ENCODE data around the gene MT2A. TPM values are rescaled to one million over a fixed set of nuclear protein-coding genes. Genes with fewer than 3 reads are reported as not detected.
"Not testable (repeated sequence)": the region's sequence is repeated elsewhere in the genome, so short reads cannot be mapped to it uniquely, and the experiment has no call there.

The MT2A gene
- total RNA-seq = 86.3 TPM
- long read RNA-seq, transcript MT2A-201 (3 exons, 786 nt) = major isoform, 15 of 17 reads
- long read RNA-seq, partial matches to known transcripts = 0 of 17 reads
- long read RNA-seq, other reads (novel, unspliced or antisense) = 0 of 17 reads

DNA sequence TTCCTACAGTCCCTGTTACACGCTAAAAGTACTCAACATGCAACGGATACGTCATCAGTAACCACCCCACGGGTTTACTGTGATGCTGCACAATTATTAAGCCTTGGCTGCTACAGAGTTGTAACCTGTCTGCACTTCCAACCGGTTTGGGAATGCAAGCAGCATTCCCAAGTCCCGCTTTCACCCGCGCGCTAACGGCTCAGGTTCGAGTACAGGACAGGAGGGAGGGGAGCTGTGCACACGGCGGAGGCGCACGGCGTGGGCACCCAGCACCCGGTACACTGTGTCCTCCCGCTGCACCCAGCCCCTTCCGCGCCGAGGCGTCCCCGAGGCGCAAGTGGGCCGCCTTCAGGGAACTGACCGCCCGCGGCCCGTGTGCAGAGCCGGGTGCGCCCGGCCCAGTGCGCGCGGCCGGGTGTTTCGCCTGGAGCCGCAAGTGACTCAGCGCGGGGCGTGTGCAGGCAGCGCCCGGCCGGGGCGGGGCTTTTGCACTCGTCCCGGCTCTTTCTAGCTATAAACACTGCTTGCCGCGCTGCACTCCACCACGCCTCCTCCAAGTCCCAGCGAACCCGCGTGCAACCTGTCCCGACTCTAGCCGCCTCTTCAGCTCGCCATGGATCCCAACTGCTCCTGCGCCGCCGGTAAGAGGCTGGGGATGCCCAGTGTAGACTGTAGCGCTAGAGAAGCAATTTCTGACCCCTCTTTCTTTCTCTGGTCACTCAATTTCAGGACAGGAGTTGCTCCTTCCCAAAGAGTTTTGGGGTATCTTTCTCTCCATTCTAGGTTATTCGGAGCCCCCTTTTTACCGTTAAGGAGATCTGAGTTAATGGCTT, at the start of gene MT2A:
MT2A (plus strand) TSS at position 542 of the 833 bp plus-strand sequence; CDS start at position 614, 72 bp downstream.
- ATAC-seq = peak; percentile 84
- intact Hi-C loops (cut with micrococcal nuclease) = loop anchor here (10.0 kb wide), 1 partner anchor 77 kb away; the partner anchor contains the start of gene MT1X
- DNase-seq = peak; percentile 98

DNA sequence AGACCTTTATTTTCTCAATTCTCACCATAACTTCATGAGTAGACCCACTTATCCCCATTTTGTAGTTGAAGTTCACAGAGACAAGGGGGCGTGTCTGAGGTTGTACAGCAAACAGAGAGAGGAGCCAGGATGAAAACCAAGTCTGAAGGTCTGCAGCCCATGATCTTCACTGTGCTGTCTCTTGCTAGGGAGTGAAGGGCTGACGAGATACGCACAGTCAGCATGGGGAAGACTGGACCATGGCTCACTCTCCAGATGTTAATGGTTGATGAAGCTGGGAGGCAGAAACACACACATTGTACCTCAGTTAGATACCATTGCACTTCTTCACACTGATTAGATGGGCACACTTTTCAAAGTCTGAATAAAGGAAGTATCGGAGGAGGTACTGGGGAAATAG, 49.3 kb upstream of the MT2A start:
- intact Hi-C loops (cut with micrococcal nuclease) = no loop called here
- ATAC-seq (no peak), DNase-seq (no peak)

DNA sequence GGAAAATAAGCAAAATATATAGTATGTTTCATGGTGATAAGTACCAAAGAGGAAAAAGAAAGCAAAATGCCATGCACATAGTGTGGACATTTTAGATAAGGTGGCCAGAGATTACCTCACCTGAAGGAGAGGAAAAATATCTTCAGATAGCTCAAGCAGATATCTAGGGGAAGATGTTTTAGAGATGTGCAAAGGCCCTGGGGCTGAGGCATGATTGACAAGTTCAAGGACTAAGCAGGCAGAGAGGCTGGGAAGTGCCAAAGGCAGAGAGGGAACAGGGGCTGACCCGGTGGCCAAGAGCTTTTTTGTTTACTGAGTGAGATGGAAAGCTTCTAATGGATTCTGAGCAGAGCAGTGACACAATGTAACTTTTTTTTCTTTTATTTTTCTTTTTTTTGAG, 47.9 kb upstream of the MT2A start:
- DNase-seq (no peak), ATAC-seq (no peak)
- intact Hi-C loops (cut with micrococcal nuclease) = no loop called here

DNA sequence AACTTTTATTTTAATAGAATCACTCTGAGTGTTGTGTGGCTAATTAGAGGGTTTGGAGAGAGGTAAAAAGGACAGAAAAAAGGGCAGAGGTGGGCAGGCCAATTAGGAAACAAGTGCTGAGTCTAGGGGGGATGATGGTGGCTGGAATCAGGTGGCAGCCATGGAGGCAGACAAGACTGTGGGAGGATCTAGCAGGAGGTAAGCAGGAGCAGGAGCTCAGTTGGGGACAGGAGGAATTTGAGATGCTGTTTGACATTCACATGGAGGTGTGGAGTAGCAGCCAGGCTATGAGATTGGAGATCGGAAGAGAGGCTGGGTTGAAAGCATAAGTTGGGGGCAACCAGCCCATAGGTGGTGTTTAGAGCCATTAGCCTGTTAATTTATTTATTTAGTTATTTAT, 47.3 kb upstream of the MT2A start:
- ATAC-seq (no peak), DNase-seq (no peak)
- intact Hi-C loops (cut with micrococcal nuclease) = no loop called here

DNA sequence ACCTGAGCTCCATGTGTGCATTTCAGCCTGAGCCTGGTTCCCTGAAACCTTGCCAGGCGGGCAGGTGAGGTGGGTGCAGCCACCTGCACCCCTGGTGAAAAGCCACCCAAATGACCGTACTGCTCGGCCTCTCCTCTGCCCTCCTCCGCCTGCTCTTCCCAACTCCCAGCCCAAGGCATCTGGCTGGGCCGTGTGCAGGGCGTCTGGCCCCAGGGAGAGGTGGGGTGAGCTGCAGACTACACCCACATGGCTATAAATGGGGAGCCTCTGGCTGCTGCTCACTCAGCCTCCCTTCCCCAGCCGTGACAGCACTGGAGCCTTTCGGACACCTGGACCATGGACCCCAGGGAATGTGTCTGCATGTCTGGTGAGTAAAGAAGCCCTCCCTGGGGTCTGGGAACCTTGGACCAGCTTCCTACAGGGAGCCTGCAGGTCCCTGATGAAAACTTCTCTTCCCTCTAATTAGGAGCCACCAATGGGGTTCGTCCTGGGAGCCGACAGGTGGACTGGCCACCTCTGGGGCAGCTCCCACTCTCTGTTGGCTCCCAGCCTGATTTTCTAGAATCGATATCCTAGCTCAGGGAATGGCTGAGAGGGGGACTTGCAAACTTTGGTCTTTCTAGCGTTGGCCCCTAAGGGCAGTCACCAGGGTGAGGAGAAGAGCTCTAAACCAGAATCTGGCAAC, 43.4 kb upstream of the MT2A start, which contains the start of gene MT4:
MT4 (plus strand) TSS at position 281 of the 685 bp plus-strand sequence; CDS start at position 337, 56 bp downstream.
- intact Hi-C loops (cut with micrococcal nuclease) = no loop called here
- DNase-seq = no peak
- ATAC-seq = no peak

DNA sequence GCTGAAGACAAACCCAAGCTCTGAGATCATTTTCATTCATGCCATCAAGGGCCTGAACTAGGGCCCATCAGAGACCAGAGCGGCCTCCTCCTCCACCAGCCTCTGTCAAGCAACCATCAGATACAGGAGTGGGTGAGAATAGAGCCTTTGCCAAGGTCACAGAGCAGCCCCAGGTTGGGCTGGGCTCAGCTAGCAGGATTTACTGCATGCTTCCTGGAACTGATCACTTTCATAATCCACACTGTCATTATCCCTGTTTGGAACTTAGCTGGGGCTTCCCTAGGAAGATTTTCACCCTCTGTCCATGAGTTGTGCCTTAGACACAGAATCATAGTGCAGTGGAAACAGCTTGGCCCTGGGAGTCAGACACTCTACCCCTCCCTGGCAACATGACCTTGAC, 38.4 kb upstream of the MT2A start:
- DNase-seq (no peak), ATAC-seq (no peak)
- intact Hi-C loops (cut with micrococcal nuclease) = no loop called here

DNA sequence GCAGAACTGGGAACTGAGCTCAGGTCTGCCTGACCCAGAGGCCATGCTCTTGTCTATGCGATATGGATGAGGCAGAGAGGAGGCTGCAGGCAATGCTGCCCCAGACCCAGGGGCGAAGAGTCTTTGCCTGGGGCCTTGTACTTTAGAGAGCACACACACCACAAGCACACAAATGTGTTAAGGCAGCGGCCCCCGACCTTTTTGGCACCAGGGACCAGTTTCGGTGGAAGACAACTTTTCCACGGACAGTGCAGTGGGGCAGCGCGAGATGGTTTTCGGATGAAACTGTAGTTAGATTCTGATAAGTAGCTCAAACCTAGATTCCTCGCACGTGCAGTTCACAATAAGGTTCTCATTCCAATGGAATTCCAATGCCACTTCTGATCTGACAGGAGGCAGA, 36.9 kb upstream of the MT2A start:
- intact Hi-C loops (cut with micrococcal nuclease) = no loop called here
- no peak for ATAC-seq
- DNase-seq = no peak

DNA sequence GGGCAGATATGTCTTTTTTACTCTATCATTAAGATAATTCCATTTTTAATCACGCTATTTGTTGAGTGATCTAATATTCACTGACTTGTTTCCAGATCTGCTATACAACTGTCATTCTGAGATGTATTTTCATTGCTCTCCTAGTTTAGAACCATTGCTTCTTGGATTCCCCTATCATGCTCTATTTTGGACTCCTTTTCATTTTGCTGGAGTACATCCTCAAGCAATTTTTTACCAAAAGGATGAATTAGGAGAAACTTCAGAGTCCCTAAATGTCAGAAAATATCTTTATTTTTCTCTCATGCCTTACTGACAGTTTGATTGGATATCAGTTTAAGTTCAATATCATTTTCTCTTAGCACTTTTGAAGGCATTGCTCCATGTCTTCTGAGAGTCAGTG, 33.8 kb upstream of the MT2A start:
- ATAC-seq = no peak
- DNase-seq = no peak
- intact Hi-C loops (cut with micrococcal nuclease) = no loop called here

DNA sequence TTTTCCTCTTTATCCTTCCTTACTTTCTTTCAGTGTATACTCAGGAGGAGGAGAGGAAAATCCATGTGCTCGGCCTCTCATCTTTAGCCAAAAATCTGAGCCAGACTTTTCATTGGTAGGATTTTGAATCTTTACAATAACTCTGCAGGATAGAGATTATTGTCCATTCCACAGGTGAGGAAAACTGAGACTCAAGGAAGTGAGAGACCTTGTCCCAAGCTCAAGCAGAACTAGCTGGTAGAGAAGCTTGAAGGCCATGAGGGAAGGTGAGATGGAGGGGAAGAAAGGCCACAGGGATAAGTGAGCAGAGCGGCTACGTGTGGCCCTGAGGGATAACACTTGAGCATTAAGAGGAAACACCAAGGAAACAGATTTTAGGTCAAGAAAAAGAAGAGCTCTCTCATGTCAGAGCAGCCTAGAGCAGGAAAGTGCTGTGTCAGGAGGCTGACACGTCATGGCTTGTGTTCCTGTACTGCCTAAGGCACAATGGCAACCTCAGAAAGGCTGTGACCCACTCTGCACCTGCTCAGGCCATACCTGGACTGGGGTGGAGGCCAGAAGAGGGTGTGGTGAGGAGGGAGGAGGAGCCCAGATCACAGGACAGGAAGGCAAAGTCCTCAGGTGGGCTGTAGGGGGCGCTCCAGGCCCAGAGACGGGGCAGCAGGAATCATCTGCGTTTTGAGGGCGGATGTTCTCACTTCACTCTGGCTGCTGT, 31.6 kb upstream of the MT2A start:
- intact Hi-C loops (cut with micrococcal nuclease) = no loop called here

DNA sequence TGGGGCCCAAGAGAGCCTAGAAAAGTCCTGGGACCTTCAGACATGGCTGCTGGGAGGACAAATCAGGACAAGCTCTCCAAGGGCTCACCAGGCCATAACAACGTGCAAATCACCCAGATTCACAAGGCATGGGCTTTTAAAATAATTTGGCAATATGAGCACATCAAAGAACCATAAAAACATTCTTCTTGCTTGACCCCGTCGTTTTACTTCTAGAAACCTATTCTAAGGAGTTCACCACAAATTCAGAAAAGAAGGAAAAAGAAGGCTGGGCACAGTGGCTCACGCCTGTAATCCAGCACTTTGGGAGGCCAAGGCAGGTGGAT, 31.1 kb upstream of the MT2A start:
- no peak for DNase-seq
- intact Hi-C loops (cut with micrococcal nuclease) = no loop called here
- no peak for ATAC-seq

More for the DNA sequence above, 31.6 kb upstream of the MT2A start:
- ATAC-seq (peak; percentile 88), DNase-seq (peak; percentile 76)

DNA sequence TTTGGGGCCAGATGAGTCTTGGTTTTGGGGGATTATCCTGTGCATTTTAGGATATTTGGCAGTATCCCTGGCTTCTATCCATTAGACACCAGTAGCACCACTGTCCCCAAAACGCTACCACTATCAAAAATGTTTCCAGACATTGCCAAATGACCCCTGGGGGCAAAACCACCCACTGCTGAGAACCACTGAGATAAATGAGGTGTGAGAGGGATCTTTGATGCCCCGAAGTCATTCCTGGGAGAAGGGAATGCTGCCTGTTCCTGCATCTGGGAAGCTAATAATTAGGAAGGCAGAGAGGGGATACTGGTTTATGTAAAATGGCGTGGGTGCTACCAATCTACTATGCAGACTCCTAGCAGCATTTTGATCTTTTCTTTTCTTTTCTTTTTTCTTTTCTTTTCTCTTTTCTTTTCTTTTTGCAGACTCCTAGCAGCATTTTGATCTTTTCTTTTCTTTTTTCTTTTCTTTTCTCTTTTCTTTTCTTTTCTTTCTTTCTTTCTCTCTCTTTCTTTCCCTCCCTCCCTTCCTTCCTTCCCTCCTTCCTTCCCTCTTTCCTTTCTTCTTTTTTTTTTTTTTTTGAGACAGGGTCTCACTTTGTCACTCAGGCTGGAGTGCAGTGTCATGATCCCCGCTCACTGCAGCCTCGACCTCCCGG, 27.9 kb upstream of the MT2A start:
- intact Hi-C loops (cut with micrococcal nuclease) = no loop called here
- ATAC-seq (no peak), DNase-seq (no peak)

DNA sequence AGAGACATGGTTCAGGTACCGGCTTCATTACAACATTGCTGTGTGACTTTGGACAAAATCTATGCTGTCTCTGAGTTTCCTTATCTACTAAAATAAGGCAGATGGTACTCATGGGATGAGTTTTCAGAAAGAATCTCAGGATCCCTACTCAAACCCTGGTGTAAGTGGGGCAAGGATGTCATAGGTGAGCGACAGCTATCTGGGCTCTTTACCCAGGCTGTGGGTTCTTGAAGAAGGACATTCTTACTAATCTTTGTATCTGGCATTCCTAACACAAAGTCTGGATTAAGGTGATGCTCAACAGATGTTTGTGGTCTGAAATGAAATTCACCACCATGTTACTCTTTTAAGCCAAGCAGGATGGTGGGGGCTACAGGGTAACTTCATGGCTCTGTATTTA, 25.5 kb upstream of the MT2A start:
- DNase-seq; intact Hi-C loops (cut with micrococcal nuclease); ATAC-seq: not testable (repeated sequence)

DNA sequence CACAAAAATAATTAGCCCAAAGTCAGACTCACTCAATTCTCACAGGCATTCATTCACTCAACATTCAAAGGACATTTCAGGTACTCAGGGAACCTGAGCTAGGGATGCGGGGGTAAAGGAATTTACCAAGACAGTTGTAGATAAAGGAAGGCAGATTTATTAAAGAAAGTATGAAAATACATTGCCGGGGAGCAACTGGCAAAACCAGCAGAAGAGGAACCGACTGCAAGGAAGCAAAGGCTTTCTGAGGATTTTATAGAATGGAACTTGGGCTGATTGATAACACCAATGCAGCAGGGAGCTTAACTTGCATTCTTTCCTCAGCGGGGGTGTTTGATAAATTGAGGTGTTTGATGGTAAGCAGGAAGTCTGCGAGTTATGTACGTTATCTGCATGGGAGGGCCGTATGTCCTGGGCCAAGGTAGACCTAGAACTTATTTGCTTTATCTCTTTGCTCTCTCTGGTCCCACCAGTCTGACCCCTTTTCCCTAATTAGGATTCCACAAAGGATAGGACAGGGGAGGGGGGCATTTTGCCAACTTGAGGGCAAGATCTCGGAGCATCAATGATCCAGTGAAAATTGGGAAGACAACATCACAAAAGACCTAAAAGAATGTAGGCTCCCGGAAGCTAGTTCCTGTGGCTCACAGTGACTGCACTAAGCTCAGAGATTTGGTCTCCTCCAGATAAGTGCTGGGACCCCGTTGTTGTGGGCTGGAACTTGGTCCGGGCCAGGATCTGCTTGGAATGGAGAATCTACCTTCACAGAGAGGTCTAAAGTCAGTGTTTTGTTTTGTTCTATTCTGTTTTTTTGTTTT, 24.8 kb upstream of the MT2A start:
- ATAC-seq (no peak), DNase-seq (no peak)
- intact Hi-C loops (cut with micrococcal nuclease) = no loop called here

DNA sequence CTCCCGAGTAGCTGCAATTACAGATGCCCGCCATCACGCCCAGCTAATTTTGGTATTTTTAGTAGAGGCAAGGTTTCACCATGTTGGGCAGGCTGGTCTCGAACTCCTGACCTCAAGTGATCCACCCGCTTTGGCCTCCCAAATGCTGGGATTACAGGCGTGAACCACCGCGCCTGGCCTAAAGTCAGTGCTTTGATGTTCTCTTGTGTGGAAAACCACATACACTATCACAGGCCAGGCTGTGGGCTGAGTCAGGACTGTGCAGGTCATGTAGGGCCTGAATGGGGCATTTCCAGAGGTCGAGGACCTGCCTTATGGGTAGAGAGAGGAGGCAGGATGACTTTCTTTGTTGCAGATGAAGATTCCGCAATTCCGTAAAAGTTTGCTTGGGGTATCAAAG, 24.1 kb upstream of the MT2A start:
- no peak for DNase-seq
- ATAC-seq = no peak
- intact Hi-C loops (cut with micrococcal nuclease) = no loop called here

DNA sequence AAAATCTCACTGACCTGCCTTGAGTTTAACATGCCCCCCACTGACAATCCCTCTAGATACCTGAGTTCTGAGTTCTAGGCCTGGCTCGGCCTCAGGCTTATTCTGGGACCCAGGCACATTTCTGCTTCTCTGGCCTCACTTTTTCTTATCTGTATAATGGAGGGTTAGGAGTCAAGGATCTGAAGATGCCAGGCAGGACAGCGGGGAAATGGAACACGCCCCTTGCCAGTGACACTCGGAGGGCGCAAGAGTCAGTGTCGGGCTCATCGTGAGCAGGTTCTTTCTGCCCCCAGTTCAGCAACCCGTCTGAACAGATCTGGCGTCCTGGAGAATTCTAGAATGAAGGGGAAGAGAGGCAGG, 19.6 kb upstream of the MT2A start:
- intact Hi-C loops (cut with micrococcal nuclease) = no loop called here
- ATAC-seq = no peak
- DNase-seq = no peak

DNA sequence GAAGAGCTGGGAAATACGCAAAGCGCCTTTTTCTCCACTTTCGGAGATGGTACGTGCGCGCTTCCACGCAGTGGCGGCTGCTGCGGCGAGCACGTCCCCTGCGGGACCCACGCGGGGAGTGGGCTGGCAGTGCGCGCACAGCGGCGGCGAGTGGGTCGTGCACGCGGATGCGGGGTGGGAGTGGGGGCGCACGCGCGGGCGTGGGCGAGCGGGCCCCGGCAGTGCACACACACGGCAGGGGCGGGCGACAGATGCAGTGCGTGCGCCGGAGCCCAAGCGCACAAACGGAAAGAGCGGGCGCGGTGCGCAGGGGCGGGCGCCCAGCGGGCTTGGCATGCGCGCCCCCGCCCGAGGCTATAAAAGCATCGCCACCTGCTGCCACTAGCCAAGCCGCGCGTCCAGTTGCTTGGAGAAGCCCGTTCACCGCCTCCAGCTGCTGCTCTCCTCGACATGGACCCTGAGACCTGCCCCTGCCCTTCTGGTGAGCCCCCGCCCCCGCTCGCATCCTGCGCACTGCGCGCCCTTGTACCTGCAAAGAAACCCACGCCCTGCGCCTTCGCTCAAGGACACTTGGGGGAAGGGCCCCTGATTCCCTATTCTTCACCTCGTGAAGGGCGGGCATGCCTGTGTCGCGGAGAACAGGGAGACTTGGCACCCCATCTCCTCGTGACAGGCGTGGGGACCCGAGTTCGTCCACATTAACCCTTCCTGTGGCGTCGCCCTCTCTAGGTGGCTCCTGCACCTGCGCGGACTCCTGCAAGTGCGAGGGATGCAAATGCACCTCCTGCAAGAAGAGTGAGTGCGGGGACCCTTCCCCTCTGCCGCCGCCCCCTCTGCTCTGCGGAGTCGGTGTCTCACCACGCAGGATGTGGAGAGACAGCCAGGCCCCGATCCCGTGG, 19.0 kb upstream of the MT2A start, which contains the start of gene MT3:
MT3 (plus strand) TSS at position 388 of the 899 bp plus-strand sequence; CDS start at position 451, 63 bp downstream.
- intact Hi-C loops (cut with micrococcal nuclease) = no loop called here
- DNase-seq (peak; percentile 43), ATAC-seq (peak; percentile 46)

DNA sequence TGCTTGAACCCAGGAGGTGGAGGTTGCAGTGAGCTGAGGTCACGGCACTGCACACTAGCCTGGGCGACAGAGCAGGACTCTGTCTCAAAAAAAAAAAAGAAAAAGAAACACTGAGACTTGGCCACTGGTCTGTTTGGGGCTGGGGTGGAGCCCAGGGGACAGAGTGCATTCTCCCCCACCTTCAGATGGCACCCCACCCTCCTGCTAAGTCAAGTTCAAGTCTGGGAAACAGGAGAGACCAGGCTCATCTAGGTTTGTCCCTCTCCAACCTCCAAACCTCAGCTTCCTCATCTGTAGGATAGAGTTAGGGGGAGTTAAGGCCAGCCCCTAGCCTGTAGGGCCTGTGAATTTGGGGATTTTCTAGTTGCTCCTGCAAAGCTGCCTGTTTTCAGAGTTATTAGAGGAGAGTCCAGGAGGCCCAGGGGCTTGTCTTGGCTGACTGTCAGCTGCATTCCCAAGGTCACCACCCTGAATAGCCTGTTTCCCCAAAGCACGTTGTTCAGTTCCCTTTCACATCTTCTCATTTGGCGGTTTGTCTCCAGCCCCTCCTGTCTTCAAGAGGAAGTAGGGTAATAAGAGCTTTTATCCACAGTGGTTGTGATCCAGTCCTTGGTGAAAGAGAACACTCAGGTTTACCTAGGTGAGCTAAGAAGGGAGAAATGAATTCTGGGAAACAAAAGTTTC, 16.9 kb upstream of the MT2A start:
- no peak for DNase-seq
- ATAC-seq = no peak
- intact Hi-C loops (cut with micrococcal nuclease) = no loop called here

All from left ventricle myocardium superior (tissue), 1 donor.